Measurements from ENCODE around the gene CDKAL1. TPM values are rescaled to one million over a fixed set of nuclear protein-coding genes. Genes with fewer than 3 reads are reported as not detected.
"Not testable (repeated sequence)": the region's sequence is repeated elsewhere in the genome, so short reads cannot be mapped to it uniquely, and the experiment has no call there.

CDKAL1 gene
- total RNA-seq, 1 donor from 2014 or later: 13.4 TPM

- FAIRE-seq (no peak), DNase-seq (ENCODE audit: low read depth) (no peak)
- Histone ChIP-seq H3K27me3 (ENCODE audit: control insufficient read depth, insufficient read depth, low read length) (no peaks in the 10 kb centered on the region), H3K4me3 (ENCODE audit: low read depth, low read length) (no peak overlapping the region), H3K36me3 (ENCODE audit: control insufficient read depth, insufficient read depth, low read length) (no peaks in the 10 kb centered on the region)
- TF ChIP-seq, protein P1, sequence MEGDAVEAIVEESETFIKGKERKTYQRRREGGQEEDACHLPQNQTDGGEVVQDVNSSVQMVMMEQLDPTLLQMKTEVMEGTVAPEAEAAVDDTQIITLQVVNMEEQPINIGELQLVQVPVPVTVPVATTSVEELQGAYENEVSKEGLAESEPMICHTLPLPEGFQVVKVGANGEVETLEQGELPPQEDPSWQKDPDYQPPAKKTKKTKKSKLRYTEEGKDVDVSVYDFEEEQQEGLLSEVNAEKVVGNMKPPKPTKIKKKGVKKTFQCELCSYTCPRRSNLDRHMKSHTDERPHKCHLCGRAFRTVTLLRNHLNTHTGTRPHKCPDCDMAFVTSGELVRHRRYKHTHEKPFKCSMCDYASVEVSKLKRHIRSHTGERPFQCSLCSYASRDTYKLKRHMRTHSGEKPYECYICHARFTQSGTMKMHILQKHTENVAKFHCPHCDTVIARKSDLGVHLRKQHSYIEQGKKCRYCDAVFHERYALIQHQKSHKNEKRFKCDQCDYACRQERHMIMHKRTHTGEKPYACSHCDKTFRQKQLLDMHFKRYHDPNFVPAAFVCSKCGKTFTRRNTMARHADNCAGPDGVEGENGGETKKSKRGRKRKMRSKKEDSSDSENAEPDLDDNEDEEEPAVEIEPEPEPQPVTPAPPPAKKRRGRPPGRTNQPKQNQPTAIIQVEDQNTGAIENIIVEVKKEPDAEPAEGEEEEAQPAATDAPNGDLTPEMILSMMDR (IDR thresholded peaks at IDR 0.05; ENCODE audit: insufficient read depth, low read length, severe bottlenecking): no peak
These were observed 50.0 kb downstream of the CDKAL1 start for GRCh38 chr6:20584100-20584731.

- FAIRE-seq (no peak), DNase-seq (ENCODE audit: low read depth) (peak; percentile 57)
- H3K27me3 ChIP-seq (ENCODE audit: control insufficient read depth, insufficient read depth, low read length): no peaks in the 10 kb centered on the region
- no peak overlapping the region for H3K4me3 ChIP-seq (ENCODE audit: low read depth, low read length)
- TF ChIP-seq, protein P1 (IDR thresholded peaks at IDR 0.05; ENCODE audit: insufficient read depth, low read length, severe bottlenecking): no peak
- no peaks in the 10 kb centered on the region for H3K36me3 ChIP-seq (ENCODE audit: control insufficient read depth, insufficient read depth, low read length)
These were observed 55.0 kb downstream of the CDKAL1 start for GRCh38 chr6:20589266-20589665.

DNA sequence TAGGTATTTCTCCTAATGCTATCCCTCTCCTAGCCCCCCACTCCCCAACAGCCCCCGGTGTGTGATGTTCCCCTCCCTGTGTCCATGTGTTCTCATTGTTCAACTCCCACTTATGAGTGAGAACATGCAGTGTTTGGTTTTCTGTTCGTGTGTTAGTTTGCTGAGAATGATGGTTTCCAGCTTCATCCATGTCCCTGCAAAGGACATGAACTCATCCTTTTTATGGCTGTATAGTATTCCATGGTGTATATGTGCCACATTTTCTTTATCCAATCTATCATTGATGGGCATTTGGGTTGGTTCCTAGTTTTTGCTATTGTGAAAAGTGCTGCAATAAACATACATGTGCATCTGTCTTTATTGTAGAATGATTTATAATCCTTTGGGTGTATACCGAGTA lies 56.2 kb downstream of the CDKAL1 start:
- DNase-seq (ENCODE audit: low read depth); H3K36me3 ChIP-seq (ENCODE audit: control insufficient read depth, insufficient read depth, low read length); FAIRE-seq; H3K4me3 ChIP-seq (ENCODE audit: low read depth, low read length); H3K27me3 ChIP-seq (ENCODE audit: control insufficient read depth, insufficient read depth, low read length): not testable (repeated sequence)

- not testable (repeated sequence) for DNase-seq (ENCODE audit: low read depth); H3K27me3 ChIP-seq (ENCODE audit: control insufficient read depth, insufficient read depth, low read length); H3K36me3 ChIP-seq (ENCODE audit: control insufficient read depth, insufficient read depth, low read length); FAIRE-seq; H3K4me3 ChIP-seq (ENCODE audit: low read depth, low read length)
These were observed 60.1 kb downstream of the CDKAL1 start for GRCh38 chr6:20594299-20594853.

GRCh38 chr6:20599302-20600051 lies 65.2 kb downstream of the CDKAL1 start:
- H3K27me3 ChIP-seq (ENCODE audit: control insufficient read depth, insufficient read depth, low read length): no peaks in the 10 kb centered on the region
- no peak for FAIRE-seq
- DNase-seq (ENCODE audit: low read depth): no peak
- H3K4me3 ChIP-seq (ENCODE audit: low read depth, low read length): no peak overlapping the region
- peaks cover 1% of the 10 kb centered on the region for H3K36me3 ChIP-seq (ENCODE audit: control insufficient read depth, insufficient read depth, low read length)
- TF ChIP-seq, protein P1 (IDR thresholded peaks at IDR 0.05; ENCODE audit: insufficient read depth, low read length, severe bottlenecking): no peak

GRCh38 chr6:20600831-20601230 lies 66.6 kb downstream of the CDKAL1 start:
- TF ChIP-seq, protein P1 (IDR thresholded peaks at IDR 0.05; ENCODE audit: insufficient read depth, low read length, severe bottlenecking): no peak
- Histone ChIP-seq H3K36me3 (ENCODE audit: control insufficient read depth, insufficient read depth, low read length) (peaks cover 1% of the 10 kb centered on the region), H3K4me3 (ENCODE audit: low read depth, low read length) (no peak overlapping the region), H3K27me3 (ENCODE audit: control insufficient read depth, insufficient read depth, low read length) (no peaks in the 10 kb centered on the region)
- FAIRE-seq (no peak), DNase-seq (ENCODE audit: low read depth) (peak; percentile 76)
